Activated effector memory CD4-positive, alpha-beta T cell treated with Interleukin-2 at 50 U/mL for 16 hours (primary cell): ENCODE data around the gene C12orf57.

Experiments
- DNase-seq: peaks from one replicate; pipeline ENCODE4 v3.0.0-alpha.2; 2020

Gene C12orf57

GRCh38 chr12:6954316-6955107 is 10.7 kb downstream of the C12orf57 start:
- no peak for DNase-seq

- no peak for DNase-seq
These were observed 11.5 kb downstream of the C12orf57 start for GRCh38 chr12:6955108-6956020.

- DNase-seq = no peak
These were observed 12.4 kb downstream of the C12orf57 start for GRCh38 chr12:6956021-6956727.

GRCh38 chr12:6957151-6957701 is 13.4 kb downstream of the C12orf57 start:
- DNase-seq = no peak

GRCh38 chr12:6957741-6958608 is 14.2 kb downstream of the C12orf57 start:
- no peak for DNase-seq

- DNase-seq = no peak
These were observed 14.8 kb downstream of the C12orf57 start for GRCh38 chr12:6958609-6959057.

- DNase-seq = peak; percentile 64
These were observed 15.4 kb downstream of the C12orf57 start for GRCh38 chr12:6959058-6959804.

- no peak for DNase-seq
These were observed 16.2 kb downstream of the C12orf57 start for GRCh38 chr12:6959805-6960592.

- DNase-seq = no peak
These were observed 16.9 kb downstream of the C12orf57 start for GRCh38 chr12:6960593-6961277.

- DNase-seq = peak; percentile 88
These were observed 17.5 kb downstream of the C12orf57 start for GRCh38 chr12:6961278-6961694.

- DNase-seq = no peak
These were observed 18.0 kb downstream of the C12orf57 start for GRCh38 chr12:6961695-6962284.

GRCh38 chr12:6962285-6963015 is 18.6 kb downstream of the C12orf57 start:
- DNase-seq = no peak

- no peak for DNase-seq
These were observed 19.4 kb downstream of the C12orf57 start for GRCh38 chr12:6963016-6963731.

GRCh38 chr12:6963791-6964413 is 20.1 kb downstream of the C12orf57 start:
- no peak for DNase-seq

GRCh38 chr12:6964605-6965025 is 20.8 kb downstream of the C12orf57 start:
- no peak for DNase-seq

- peak; percentile 80 for DNase-seq
These were observed 21.3 kb downstream of the C12orf57 start for GRCh38 chr12:6965026-6965661.

- no peak for DNase-seq
These were observed 21.9 kb downstream of the C12orf57 start for GRCh38 chr12:6965714-6966113.
